HG03064 (cell line): ENCODE data around the gene ZMIZ1.

Experiments
- ATAC-seq: cut with Tn5 transposase; IDR thresholded peaks from one replicate; pipeline ENCODE4 v1.9.1; 2021; ENCODE audit warnings: low read depth; ENCODE audit not compliant: unreplicated experiment

ZMIZ1 gene

DNA sequence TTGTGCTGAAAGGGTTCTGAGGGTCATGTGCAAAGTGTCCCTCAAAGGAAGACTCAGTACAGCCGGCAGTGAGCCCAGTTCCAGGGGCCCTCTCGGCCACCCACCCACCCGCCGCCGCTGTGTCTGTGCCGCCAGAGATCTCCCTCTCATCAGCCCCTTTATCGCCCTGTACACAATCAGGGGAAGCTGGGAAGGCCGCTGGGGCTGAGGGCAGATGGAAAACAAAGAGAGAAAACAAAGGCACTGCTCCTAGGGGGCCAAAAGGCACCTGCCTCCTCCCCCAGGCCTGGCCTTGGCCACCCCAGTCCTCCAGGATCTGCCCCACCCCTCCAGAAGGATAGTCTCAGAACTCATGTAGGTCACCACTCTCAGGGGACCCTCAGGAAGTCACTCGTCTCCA, 67.0 kb downstream of the ZMIZ1 start:
- no peak for ATAC-seq

DNA sequence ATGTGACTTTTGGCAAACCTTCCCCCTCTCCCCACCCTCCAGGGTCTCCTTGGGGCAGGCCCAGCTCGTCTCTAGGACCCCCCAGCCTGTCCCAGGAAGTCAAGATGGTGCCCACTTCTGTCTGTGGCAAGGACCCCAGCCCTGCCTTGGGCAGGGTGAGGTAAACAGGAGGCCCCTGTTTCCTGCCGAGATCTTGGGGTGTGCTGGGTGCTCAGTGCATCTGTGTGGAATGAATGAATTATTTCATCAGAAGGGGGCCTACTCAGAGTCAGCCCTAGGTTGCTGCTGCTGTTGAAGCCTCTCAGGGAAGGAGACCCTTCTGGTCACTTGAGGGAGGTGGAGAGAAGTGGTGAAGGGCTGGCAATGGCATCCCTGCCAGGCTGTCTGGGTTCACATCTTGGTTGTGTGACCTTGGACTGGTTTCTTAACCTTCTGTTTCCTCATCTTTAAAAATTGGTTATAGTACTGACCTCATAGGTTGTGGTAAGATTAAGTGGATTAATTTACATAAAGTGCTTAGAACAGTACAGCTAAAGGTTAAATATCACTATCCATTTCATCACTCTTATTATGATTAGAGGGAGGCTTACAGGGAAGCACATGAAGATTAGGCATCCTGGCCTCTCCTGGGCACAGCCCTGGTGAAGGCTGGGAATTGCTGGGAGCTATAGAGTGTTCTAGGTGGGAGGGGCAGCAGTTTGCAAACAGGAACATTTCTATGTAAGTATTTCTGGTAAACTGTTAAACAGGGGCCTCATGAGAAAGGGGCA, 67.7 kb downstream of the ZMIZ1 start:
- ATAC-seq, result no peak

DNA sequence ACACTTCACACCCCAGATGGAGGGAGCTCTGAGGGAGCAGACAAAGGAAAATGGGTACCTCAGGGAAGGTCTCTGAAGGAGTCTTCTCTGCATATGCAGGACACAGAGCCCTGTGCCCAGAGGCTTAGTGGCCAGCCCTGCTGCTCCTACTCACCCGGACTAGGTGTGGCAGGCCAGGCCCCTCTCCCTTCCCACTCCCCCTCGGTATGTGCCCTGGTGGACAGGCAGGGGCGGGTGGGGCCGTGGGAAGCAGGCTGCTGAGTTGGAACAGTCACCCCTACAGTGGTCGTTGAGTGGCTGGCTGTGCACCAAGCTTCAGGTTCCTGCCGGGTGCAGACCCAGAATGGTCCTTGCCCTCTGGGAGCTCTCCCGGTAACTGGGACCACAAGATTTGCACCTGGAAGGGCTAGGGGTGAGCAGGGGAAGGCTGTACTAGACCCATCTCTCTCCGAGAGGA, 68.6 kb downstream of the ZMIZ1 start:
- ATAC-seq, result no peak

DNA sequence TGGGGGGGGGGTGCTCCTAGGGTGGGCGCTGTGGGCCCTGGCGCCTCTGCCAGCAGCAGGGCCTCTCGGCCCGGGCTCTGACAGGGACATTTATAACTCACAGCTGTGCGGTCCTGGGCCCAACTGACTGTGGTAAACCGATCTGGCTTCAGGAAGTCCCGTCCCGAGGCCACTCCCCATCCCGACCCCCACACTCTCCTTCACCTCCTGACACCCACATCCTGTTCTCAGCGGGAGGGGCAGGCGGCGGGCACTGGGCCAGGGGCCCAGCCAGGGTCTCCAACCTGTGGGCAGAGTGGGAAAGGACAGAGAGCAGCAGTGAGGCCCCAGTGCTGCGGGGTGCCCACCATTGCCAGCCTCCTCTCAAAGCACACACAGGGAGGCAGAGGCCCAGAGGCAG, 69.1 kb downstream of the ZMIZ1 start:
- ATAC-seq, result peak; percentile 77

DNA sequence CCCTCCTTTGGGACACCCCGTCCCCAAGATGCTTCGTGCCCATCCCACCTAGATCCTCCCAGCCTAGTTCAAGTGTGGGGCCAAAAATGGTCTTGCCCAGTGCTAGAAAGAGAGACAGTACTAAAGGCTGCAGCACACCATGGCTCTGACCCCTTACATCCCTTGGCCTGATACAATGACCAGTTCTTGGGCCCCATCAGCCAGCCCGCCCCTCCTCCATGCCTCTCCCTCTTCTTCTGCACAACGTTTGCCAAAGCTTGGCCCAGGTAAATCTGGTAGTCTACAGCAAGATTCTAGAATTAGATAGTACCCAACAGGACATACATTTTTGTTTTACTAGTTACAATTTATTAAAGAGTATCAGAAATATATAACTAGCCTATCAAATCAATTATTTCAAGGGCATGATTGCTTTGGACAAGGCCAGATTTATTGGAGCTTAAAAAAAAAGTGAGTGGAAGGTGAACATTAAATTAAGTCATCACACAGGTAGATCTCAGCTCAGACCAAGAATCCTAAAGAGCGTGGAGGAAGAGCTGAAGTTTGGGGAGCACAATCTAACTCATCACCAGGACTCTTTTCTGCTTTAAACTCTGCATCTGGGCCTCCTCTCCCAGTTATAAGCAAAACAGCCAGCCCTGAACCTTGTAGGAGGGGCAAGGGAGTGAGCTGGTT, 69.8 kb downstream of the ZMIZ1 start:
- ATAC-seq, result no peak

DNA sequence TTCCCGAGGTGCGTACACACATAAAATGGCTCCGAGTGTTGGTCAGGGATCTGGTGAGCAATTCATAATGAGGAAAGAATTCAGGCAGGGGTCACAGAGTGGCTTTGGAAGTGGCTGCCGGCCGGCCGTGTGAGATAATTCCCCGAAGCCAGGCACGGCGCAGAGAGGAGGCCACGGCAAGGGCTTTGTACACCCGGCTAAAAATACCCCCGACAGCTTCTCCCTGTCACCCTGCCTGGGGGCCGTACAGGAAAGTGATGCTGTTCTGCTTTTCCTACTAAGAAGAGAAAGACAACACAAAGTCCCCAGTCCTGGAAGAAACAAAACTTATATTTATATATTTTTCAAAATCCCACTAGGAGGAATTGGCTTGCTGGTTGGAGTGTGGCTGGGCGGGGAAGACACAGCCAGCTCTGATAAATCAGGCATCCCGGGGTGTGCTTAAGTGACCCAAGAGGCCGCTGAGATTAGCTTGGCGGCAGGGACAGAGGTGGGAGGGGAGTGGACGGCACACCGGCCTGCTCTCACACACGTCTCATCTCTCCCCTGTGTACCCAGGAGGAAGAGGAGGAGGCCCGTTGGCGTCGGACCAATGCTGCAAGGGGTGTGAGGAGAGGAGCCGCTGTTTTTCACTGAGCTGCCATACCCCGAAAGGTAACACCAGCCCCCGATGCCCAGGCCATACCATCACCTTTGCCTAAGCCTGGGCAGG, 70.5 kb downstream of the ZMIZ1 start:
- no peak for ATAC-seq

DNA sequence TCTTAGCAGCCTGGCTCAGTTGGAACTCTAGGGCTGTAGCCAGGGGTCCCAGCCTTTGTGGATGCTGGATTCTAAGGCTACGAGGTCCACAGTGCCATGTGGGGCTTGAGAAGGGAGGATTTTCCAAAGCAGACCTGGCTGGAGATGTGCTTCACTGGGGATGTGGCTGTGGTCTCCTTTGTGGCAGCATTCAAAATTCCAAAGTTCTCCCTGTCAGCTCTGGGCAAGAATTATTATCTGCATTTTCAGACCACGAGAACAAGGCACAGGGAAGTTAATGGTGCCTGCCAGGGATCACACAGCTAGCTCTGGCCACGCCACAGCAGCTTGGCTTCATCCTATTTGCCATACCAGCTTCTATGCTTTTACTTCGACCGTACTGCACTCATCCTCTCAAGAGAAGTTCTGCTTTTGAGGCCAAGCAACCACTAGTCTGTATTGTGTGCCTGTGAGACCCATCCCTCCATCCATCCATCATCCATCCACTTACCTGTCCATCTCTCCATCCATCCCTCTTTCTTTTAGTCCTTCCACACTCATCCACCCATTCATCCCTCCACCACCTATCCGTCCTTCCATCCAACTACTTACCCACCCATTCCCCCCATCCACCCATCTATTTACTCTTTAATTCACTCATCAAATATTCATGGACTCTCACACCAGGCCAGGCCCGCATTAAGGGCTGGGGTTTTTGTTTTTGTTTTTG, 71.5 kb downstream of the ZMIZ1 start:
- no peak for ATAC-seq

DNA sequence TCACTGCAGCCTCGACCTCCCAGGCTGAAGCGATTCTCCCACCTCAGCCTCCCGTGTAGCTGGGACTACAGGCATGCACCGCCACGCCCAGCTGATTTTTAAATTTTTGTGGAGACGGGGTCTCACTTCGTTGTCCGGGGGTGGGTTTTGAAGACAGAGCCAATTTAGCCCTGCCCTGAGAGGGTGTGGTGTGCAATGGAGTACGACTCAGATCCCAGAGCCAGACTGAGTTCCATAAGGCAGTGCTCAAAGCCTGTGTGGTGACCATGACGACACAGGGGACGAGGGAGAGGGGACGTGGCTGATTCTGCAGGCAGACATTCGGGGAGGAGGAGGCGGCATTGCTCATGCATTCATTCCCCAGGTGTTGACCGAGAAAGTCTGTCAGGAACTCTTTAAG, 72.1 kb downstream of the ZMIZ1 start:
- ATAC-seq, result no peak

DNA sequence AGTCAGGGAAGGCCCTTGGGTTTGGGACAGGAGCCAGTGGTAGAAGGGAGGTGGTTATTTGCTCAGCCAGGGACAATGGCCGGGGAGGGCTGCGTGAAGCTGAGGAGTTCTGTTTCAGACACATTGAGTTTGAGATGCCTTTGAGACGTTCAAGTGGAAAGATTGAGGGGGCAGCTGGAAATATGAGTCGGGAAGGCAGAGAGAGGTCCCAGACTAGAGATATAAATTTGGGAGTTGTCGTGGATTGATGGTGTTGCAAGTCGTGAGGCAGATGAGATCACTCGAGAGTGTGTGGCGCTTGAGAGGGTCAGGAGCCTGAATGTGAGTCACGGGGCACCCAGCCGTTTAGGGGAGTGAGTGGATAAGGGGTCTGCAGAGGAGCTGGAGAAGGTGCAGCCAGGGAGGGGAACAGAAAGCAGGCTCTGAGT, 73.3 kb downstream of the ZMIZ1 start:
- ATAC-seq, result no peak

DNA sequence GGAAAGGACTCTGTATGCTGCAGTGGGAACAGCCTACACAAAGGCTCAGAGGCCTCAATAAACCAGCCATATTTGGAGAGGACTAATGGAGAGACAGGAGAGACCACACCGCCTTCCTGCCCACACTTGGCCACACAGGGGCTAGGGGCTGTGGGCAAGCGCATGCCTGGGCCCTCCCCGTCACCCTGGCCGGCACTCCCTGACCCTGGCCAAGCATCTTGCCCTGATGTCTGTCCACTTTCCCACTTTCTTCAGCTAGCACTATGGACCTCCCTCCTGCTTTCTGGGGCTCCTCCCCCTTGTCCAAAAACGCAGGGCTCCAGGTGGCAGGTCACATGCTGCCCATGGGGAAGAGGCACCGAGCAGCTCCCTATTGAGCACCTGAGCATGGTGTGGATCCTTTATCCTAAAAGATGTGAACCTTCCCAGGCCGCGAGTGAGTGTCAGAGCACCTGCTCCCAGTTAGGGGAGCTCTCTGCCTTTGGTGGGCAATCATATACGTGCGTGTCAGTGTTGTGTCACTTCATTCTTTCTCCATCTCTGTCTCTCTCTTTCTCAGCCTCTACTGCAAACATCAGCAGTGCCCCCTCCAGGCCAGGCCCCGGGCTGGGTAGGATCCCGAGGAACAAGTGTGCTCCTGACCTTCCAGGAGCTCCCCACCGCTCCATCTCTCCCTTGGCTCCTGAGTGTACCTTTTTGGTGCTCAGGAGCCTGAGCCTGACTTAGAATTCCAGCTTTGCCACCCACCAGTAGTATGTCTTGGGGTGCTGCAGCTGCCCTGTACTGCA, 74.0 kb downstream of the ZMIZ1 start:
- ATAC-seq, result no peak

DNA sequence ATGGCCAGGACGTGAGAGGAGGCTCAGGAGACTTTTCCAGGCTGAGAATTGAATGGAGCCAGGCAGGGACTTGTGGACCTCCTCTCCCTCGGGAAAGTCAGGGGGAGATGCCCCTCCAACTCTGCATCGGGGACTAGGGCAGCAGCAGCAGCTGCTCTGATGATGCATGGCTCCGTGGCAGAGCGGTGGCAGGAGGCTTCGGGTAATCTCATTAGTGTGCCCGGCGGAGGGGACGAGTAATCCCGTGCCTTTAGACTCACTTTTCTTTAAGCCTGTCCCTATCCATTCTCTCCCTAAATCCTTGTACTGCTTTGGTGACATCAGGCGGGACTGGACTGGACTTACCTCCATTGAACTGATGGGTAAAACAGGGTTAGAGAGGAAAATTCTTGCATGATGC, 75.1 kb downstream of the ZMIZ1 start:
- ATAC-seq, result no peak

DNA sequence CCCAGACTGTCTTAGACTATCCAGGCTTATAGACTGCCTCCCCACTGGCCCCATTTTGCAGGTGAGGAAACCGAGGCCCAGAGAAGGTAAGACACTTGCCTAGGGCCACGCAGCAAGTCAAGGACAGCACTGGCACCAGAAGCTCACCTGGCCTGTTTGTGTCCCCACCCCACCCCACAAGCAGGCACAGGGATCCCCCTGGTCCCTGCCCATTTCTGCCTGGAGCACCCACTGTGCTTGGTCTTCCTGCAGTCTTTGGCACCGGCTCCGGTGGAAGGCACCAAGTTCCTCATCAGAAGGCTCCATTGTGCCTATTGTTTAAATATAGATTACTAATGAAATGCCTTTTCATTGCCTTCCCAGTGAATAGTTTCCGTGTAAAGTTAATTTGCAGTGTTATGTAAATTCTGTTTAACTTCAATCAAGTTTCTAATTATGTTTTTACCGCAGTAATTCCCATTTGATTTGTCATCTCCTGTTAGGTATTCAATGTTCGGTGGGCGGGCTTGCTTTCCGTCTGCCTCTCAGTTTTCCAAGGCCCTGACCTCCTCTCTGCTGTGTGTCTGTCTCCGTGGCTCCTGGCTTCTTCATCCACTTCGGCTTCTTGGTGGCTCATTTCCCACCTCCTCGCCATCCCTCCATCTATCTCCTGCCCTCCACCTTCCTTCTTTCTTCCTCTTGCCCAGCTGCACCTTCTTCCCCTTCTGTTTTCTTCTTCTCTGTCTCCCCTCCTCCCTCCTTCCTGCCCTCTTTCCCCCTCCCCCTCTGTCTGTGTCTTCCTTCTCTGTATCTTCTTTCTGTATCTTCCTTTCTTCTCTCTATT, 75.8 kb downstream of the ZMIZ1 start:
- no peak for ATAC-seq

DNA sequence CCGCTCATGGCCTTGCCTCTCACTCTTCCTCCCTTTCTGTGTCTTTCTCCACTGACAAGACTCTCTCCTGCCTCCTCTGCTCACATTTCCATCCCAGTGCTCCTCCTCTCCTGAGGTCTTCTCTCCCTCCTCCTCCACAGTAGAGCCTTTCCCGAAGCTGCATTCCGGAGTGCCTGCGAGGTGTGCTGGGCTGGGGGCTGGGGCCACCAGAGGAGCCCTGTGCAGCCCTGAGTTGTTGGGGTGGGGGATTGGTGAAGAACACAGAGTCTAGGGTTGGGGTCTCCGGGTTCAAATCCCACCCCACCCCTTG, 76.4 kb downstream of the ZMIZ1 start:
- no peak for ATAC-seq

DNA sequence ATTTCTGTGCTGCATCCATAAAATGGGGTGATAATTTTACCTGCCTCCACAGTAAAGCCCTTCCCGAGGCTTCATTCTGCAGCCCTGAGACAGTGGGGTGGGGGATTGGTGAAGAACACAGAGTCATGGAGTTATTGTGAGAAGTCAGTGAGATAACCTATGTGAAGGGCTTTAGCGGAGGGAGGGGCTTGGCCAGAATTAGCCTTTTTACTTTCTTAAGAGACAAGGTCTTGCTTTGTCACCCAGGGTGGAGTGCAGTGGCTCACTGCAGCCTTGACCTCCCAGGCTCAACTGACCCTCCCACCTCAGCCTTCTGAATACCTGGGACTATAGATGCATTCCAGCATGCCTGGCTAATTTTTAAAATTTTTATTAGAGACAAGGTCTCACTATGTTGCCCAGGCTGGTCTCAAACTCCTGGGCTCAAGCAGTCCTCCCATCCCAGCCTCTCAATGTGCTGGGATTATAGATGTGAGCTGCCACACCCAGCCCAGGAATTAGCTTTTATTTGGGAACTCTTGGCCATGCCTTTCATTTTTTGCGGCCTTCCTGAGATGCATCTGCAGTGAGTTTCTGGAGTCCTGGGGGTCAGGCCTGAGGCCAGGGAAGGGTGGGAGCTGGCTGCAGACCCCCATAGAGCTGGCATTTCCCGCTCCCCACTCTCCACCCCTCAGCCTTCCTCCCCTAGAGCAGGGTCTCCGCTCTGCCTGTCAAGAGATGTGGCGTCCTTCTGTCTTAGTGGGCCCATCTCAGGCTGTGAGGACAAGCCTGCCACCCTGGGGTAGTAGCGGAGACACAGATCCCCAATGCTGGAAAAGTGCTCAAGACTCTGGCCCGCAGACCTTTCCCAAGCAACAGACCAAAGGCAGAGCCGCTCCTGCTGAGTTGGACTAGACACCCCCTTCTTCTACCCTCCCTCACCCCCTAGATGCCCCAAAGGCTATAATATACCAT, 77.0 kb downstream of the ZMIZ1 start:
- no peak for ATAC-seq

DNA sequence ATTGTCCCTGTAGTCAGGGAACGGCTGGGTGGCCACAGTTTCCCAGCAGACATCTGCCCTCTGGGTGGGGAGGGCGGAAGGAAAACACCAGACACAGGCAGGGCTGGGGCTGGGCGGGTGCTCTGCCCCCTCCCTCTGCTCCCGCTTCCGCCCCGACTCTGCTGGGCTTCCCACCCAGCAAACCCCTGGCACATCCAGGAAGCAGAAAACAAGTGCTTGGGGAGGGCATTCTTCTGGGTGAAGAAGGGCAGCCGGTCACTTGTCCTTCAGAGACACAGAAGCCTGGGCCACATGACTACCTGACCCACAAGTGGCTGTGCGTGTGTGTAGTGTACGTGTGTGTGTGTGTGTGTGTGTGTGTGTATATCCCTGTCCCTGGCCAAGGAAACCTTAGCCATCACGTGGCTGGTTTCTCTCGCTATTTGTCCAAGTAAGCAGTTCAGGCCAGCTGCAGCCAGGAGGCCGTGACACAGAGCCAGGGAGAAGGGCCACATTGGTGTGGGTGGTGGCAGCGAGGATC, 77.9 kb downstream of the ZMIZ1 start:
- no peak for ATAC-seq

DNA sequence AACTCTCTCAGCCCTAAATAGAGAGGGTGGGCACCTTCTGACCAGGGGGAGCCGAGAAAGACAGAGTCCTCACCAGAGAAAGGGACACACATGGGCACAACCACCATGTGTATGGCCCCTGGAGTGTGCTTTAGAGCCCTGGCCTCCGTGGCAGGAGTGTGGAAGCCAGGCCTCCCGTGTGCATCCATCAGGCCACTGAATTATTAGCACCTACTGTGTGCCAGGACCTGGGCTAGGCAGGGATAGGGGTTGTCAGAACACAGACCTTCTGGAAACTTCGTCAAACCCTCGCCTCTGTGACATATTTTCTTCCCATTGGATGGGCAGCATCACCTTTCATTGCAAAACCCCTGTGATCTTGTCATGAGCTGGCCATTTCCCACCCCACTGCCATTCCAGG, 78.5 kb downstream of the ZMIZ1 start:
- ATAC-seq, result no peak

DNA sequence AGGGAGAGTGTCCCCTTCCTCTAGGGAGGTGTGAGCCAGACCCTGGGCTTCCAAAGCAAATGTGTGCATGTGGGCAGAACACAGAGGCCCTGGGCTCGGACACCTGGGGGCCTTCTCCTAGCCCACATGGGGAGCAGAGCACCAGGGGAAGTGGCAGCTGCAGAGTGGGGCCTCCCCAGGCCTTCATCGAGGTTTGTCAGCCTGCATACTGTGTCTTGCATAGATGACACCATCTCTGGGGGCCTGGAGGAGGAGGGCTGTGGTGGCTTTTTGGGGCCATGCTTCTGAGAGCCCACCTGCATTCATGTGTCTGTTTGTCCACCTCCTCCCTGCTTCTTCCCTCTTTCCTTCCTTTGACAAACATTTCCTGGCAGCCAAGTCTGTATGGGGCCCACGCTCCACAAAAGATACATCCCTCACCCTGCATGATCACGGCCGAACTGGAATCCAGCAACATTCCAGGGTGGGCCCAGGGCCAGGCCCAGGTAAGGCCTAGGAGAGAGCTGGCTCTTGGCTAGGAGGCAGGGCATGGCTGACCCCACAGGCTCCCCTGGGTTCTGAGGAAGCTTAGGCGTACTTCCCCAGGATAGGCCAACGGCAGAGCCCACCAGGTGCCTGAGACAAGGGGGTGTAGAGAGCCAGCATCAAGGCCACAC, 79.2 kb downstream of the ZMIZ1 start:
- ATAC-seq, result no peak
